Measurements from ENCODE around the gene GNE.
"Not testable (repeated sequence)": the region's sequence is repeated elsewhere in the genome, so short reads cannot be mapped to it uniquely, and the experiment has no call there.

Gene GNE

DNA sequence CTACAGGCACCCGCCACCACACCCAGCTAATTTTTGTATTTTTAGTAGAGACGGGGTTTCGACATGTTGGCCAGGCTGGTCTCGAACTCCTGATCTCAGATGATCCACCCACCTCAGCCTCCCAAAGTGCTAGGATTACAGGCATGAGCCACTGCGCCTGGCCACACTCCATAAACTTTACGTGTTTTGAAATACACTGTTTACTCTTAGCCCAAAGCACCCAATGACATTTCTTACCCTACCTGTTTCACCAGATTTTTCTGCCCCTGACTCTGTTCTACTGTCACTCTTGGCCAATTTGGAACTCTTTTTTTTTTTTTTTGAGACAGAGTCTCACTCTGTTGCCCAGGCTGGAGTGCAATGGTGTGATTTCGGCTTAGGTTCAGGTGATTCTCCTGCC is 15.1 kb upstream of the GNE start:
- in situ Hi-C loops (cut with HindIII; ENCODE audit: low sequenced_read_pairs) = not testable (repeated sequence)

- in situ Hi-C loops (cut with HindIII; ENCODE audit: low sequenced_read_pairs) = no loop called here
Measured at GRCh38 chr9:36268007-36268427, 9.8 kb upstream of the GNE start.

DNA sequence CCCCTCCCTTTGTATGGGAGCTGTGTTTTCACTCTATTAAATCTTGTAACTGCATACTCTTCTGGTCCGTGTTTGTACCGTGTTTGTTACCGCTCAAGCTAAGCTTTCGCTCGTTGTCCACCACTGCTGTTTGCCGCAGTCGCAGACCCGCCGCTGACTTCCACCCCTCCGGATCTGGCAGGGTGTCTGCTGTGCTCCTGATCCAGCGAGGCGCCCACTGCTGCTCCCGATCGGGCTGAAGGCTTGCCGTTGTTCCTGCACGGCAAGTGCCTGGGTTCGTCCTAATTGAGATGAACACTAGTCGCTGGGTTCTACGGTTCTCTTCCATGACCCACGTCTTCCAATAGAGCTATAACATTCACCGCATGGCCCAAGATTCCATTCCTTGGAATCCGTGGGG is 6.6 kb upstream of the GNE start:
- in situ Hi-C loops (cut with HindIII; ENCODE audit: low sequenced_read_pairs) = no loop called here

DNA sequence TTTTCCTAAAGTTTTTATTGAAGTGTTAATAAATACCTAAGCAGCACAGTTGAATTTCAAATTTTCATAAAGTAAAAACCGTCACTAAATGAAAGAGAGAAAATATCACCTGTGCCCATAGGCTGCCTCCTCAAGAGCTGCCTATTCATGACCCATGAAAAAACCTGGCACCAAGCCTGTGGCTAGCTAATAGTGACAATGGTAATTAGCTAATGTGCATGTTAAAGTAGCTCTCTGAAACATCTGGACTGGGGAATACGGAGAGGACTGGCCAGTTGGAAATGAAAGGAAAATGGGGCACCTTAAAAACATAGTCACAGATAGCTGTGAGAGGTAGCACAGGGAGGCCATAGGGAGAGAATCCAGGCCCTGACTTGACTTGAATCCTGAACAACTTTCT is 5.4 kb upstream of the GNE start:
- in situ Hi-C loops (cut with HindIII; ENCODE audit: low sequenced_read_pairs) = no loop called here

GRCh38 chr9:36258996-36259533 is 817 bp upstream of the GNE start:
- in situ Hi-C loops (cut with HindIII; ENCODE audit: low sequenced_read_pairs) = no loop called here

DNA sequence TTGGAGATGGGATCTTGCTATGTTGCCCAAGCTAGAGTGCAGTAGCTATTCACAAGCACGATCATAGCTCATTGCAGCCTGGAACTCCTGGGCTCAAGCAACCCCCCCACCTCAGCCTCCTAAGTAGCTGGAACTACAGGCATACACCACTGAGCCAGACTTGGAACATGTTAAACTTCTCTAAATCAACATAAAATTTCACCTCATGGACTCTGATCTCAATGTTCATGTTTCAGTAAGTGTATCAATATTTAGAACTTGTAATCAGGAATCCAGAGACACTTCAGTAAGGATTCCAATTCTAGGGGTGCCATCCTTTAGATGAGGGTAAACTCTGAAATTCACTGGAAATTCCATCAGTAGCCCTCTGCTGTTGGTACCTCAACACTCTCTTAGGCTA is 6.8 kb downstream of the GNE start:
- in situ Hi-C loops (cut with HindIII; ENCODE audit: low sequenced_read_pairs) = no loop called here

DNA sequence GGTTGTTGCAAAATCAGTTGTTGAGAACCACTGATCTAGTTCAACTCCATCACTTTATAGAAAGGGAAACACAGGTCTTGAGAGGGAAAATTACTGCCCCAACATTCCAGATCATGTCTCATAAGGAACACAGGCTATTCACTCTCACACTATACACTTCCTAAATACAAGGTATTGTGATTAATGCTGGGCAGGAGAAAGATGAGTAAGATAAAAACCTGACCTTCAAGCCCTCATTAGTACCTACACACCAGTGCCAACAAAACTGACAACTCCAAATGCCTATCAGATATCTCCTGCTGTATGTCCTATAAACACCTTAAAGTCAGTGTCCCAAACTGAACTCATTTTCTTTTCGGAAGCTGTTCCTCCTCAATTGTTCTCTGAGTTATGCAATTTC is 8.2 kb downstream of the GNE start:
- in situ Hi-C loops (cut with HindIII; ENCODE audit: low sequenced_read_pairs) = no loop called here

DNA sequence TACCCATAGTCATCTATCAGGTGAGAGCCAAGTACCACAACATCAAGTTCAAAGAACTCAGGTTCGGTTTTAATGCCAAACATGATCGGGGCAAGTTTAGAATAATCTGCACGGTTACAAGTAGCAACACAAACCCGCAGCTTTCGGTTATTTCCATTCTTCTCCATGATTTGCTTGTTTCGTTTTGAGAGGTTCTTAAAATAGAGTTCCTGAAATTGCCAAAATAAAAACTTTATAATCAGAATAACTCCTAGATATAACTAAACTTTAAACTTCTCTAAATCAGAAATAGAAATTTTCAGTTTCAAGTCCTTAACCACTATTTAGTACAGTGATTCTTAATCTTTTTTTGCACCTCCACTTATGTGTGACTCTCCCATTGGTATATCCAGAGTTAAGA is 9.1 kb downstream of the GNE start:
- in situ Hi-C loops (cut with HindIII; ENCODE audit: low sequenced_read_pairs) = no loop called here

GRCh38 chr9:36248061-36248460 is 10.2 kb downstream of the GNE start:
- in situ Hi-C loops (cut with HindIII; ENCODE audit: low sequenced_read_pairs) = not testable (repeated sequence)

DNA sequence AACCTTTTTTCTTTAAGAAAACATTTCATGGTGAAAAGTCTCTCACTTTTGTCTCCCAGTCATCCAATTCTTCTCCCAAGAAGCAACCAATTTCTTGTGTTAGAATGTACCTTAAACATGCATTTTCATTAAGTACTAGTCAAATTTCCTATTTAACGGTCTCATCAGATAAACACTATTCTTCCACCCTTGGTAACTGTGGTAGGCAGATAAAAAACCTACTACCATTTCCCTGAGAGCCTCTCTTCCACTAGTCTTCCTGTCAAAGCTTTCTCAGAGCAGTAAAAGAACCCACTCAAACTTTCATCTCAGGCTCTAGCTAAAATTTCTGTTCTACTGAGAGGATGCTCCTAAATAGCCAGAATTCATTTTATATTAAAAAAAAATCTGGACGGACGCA is 10.9 kb downstream of the GNE start:
- in situ Hi-C loops (cut with HindIII; ENCODE audit: low sequenced_read_pairs) = no loop called here

DNA sequence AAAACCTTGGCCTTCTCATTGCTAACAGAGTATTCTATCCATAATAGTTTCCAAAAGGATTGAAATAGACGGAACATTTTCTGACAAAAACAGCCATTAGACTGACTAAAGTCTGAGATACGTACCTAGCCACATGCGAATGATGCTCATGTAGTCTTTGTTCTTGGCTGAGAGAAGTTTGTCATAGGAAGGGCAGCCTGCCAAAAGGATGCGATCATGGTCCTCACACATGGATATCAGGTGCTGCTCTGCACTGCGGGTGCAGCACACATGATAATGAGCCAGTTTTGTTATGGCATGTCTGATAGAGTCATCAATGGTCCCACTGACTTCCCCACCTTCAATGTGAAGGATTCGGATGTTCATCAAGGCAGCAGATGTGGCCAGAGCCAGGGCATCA is 12.3 kb downstream of the GNE start:
- in situ Hi-C loops (cut with HindIII; ENCODE audit: low sequenced_read_pairs) = no loop called here

DNA sequence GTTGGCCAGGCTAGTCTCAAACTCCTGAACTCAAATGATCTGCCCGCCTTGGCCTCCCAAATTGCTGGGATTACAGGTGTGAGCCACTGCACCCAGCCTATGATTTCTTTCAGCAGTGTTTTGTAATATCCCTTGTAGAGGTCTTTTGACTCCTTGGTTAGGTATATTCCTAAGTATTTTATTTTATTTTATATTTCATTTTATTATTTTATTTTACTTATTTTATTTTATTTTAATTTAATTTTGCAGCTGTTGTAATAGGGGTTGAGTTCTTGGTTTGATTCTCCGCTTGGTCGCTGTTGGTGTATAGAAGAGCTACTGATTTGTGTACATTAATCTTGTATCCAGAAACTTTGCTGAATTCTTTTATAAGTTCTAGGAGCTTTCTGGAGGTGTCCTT is 18.6 kb downstream of the GNE start:
- in situ Hi-C loops (cut with HindIII; ENCODE audit: low sequenced_read_pairs) = not testable (repeated sequence)

- in situ Hi-C loops (cut with HindIII; ENCODE audit: low sequenced_read_pairs) = not testable (repeated sequence)
Measured at GRCh38 chr9:36239205-36239604, 19.0 kb downstream of the GNE start.

- in situ Hi-C loops (cut with HindIII; ENCODE audit: low sequenced_read_pairs) = no loop called here
Measured at GRCh38 chr9:36237230-36237629, 21.0 kb downstream of the GNE start.

- in situ Hi-C loops (cut with HindIII; ENCODE audit: low sequenced_read_pairs) = no loop called here
Measured at GRCh38 chr9:36222449-36222848, 35.8 kb downstream of the GNE start.

GRCh38 chr9:36221667-36222066 is 36.6 kb downstream of the GNE start:
- in situ Hi-C loops (cut with HindIII; ENCODE audit: low sequenced_read_pairs) = no loop called here

GRCh38 chr9:36218411-36218901 is 39.8 kb downstream of the GNE start:
- in situ Hi-C loops (cut with HindIII; ENCODE audit: low sequenced_read_pairs) = no loop called here

DNA sequence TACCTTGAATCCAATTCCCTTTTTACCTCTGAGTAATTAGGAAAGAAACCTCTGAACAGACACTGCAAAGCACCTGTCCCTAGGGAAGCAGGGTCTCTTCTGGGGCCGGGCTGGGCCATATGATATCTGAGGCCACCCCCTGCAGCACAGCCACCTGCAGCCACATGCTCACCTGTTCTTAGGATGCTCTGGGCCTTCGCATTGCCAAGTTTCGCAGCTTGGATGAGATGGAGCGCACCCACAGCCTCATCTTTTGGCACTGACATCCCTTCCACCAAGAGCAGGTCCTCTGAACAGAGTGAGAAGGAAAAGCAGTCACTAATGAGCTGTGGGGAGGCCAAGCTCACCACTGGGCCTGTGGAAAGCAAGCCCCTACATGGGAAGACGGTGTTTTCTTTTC is 40.2 kb downstream of the GNE start:
- in situ Hi-C loops (cut with HindIII; ENCODE audit: low sequenced_read_pairs) = no loop called here

GRCh38 chr9:36217256-36217968 is 40.8 kb downstream of the GNE start:
- in situ Hi-C loops (cut with HindIII; ENCODE audit: low sequenced_read_pairs) = no loop called here

GRCh38 chr9:36214571-36214970 is 43.7 kb downstream of the GNE start:
- in situ Hi-C loops (cut with HindIII; ENCODE audit: low sequenced_read_pairs) = loop anchor here (5.0 kb wide), 1 partner anchor 128 kb away; no protein-coding TSS in a partner anchor

GRCh38 chr9:36213989-36214388 is 44.3 kb downstream of the GNE start:
- in situ Hi-C loops (cut with HindIII; ENCODE audit: low sequenced_read_pairs) = loop anchor here (5.0 kb wide), 1 partner anchor 128 kb away; no protein-coding TSS in a partner anchor

DNA sequence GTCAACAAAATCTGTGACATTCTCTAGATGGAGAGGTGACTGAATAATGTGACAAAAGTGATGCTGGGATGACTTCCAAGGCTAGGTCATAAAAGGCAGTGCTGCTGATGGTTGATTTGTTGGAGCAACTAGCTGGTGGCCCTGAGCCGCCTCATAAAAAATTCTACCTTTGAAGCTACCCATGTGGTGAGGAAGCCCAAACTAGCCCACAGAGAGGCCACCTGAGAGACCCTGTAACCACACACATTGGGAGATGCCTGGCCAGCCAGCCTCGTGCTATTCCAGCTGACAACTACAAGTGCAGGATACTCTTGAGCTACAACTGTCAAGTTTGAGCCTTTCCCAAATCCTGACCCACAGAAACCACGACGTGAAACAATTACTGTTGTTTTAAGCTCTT is 44.9 kb downstream of the GNE start:
- in situ Hi-C loops (cut with HindIII; ENCODE audit: low sequenced_read_pairs) = loop anchor here (5.0 kb wide), 1 partner anchor 129 kb away; no protein-coding TSS in a partner anchor
